Measurements from ENCODE around the gene MRPL3. TPM values are rescaled to one million over a fixed set of nuclear protein-coding genes. Genes with fewer than 3 reads are reported as not detected.
A peak's percentile ranks its signal among the peaks of the same experiment; 100 is the strongest.

Gene MRPL3
- 189 and 200 TPM in 2 replicates for total RNA-seq (2014; rRNA removed; shearing (Covaris generic))

GRCh38 chr3:131502530-131503319 is at the start of gene MRPL3:
Gene MRPL3 (minus strand): TSS chr3:131502971. CDS start chr3:131502821, 150 bp downstream.

Small RNA genes lying within 50 kb of the gene (small RNA-seq; reads per million reads assigned to genes)
- gene AC107027.2 (not detected), gene SNORA58 (1.7 reads per million, percentile 70 among the genes with 10 or more reads in this experiment)

Other genes starting within 250 kb of the MRPL3 start
- 12.1 and 12.2 TPM in 2 replicates for gene NUDT16, start 121.2 kb downstream of the MRPL3 start, total RNA-seq (2014; rRNA removed; shearing (Covaris generic))

All from A375 (cell line).